ENCODE data around the gene ZNF561.

Gene ZNF561

DNA sequence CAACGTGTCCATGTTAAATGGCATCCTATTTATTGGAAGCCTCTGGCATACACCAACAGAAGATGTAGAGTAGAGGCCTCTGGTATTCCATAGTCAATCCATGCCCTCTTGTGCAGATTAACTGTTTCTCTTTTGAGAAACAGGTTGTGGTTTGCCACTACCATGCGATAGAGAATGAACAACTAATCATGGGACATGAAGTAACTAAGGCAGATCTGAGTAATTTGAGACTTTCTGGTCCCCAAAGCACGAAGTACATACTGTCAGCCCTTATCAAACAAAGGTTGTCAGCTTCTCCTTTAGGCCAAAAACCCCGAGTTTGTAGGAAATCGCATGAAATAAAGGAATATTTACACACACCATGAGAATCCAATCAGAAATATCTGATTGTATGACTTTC, 40.3 kb downstream of the ZNF561 start:
- DNase-seq (ENCODE audit: low read depth): no peak

DNA sequence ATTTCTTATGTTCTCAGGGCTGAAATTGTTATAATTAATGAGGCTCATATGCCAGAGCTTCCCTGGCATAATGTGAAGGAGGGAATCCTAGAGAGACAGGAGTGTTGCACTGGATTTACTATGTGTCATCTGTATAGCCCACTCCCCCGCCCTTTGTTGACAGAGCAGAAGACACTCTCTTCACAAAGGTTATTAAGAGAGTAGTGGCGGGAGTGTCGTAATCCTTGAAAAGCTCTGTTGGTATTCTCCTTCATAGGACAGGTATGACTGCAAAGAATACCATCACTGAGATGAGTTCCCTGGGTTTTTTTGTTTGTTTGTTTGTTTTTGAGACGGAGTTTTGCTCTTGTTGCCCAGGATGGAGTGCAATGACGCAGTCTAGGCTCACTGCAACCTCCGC, 50.8 kb downstream of the ZNF561 start:
- DNase-seq (ENCODE audit: low read depth): no peak

GRCh38 chr19:9566729-9567128, 54.3 kb downstream of the ZNF561 start:
- no peak for DNase-seq (ENCODE audit: low read depth)

DNA sequence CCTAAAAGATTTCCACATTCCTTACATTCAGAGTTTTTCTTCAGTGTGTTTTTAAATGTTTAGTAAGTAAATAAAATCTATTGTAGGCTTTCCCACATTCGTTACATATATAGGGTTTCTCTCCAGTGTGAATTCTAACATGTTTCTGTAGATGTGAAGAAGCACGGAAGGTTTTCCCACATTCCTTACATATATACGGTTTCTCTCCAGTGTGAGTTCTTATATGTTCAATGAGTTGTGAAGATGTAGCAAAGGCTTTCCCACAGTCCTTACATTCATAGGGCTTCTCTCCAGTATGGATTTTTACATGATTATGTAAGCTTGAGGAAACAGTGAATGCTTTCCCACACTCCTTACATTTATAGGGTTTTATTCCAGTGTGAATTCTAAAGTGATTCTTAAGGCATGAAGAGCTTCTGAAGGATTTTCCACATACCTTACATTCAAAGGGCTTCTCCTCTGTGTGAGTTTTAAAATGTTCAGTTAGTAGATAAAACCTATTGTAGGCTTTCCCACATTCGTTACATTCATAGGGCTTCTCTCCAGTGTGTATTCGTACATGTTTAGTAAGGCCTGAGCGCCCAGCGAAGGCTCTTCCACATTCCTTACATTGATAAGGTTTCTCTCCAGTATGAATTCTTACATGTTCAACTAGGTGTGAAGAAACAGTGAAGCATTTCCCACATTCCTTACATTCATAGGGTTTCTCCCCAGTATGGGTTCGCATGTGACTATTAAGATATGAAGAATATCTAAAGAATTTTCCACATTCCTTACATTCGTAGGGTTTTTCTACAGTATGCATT, 54.9 kb downstream of the ZNF561 start:
- DNase-seq (ENCODE audit: low read depth): no peak
